Measurements from ENCODE around the gene FCN2. TPM values are rescaled to one million over a fixed set of nuclear protein-coding genes. Genes with fewer than 3 reads are reported as not detected.

Gene FCN2
- total RNA-seq, 1 donor from 2014 or later: not detected

GRCh38 chr9:134909511-134910481 is 29.2 kb downstream of the FCN2 start:
- Histone ChIP-seq H3K4me3 (no peak overlapping the region), H4K20me1 (ENCODE audit: low read depth) (no peaks in the 10 kb centered on the region), H3K4me2 (no peak overlapping the region), H2AFZ (replicated peaks) (no peak overlapping the region), H3K27me3 (no peaks in the 10 kb centered on the region), H3K9me3 (ENCODE audit: low read depth) (no peaks in the 10 kb centered on the region), H3K36me3 (no peaks in the 10 kb centered on the region), H3K79me2 (ENCODE audit: low read depth) (no peaks in the 10 kb centered on the region), H3K27ac (no peak overlapping the region), H3K4me1 (no peaks in the 10 kb centered on the region), H3K9ac (no peak overlapping the region), H3F3A (ENCODE audit: low read depth) (no peaks in the 10 kb centered on the region)
- Mint-ChIP-seq H3K27me3 (ENCODE audit: insufficient read depth, low read depth) (peaks cover 11% of the 10 kb centered on the region), H3K4me3 (no peak overlapping the region), H3K4me1 (peaks cover 3% of the 10 kb centered on the region), H3K9me3 (no peaks in the 10 kb centered on the region), H3K36me3 (no peaks in the 10 kb centered on the region), H3K27ac (no peak overlapping the region)
- DNase-seq (ENCODE audit: low spot score): no peak
- no peak for TF ChIP-seq EZH2 (IDR thresholded peaks at IDR 0.05)

- Histone ChIP-seq H3K9me3 (ENCODE audit: low read depth) (no peaks in the 10 kb centered on the region), H3K9ac (no peak overlapping the region), H2AFZ (replicated peaks) (no peak overlapping the region), H4K20me1 (ENCODE audit: low read depth) (no peaks in the 10 kb centered on the region), H3K27ac (no peak overlapping the region), H3K36me3 (no peaks in the 10 kb centered on the region), H3K27me3 (no peaks in the 10 kb centered on the region), H3K4me3 (no peak overlapping the region), H3K4me1 (no peaks in the 10 kb centered on the region), H3K4me2 (no peak overlapping the region), H3F3A (ENCODE audit: low read depth) (no peaks in the 10 kb centered on the region), H3K79me2 (ENCODE audit: low read depth) (no peaks in the 10 kb centered on the region)
- no peak for DNase-seq (ENCODE audit: low spot score)
- Mint-ChIP-seq H3K27ac (peak overlapping the region; percentile 72), H3K36me3 (no peaks in the 10 kb centered on the region), H3K4me3 (no peak overlapping the region), H3K9me3 (no peaks in the 10 kb centered on the region), H3K27me3 (ENCODE audit: insufficient read depth, low read depth) (peaks cover 13% of the 10 kb centered on the region), H3K4me1 (peaks cover 3% of the 10 kb centered on the region)
- no peak for TF ChIP-seq EZH2phosphoT487 (IDR thresholded peaks at IDR 0.05)
- no peak for TF ChIP-seq CTCF (IDR thresholded peaks at IDR 0.05)
- TF ChIP-seq EZH2 (IDR thresholded peaks at IDR 0.05): no peak
These were observed 31.7 kb downstream of the FCN2 start for GRCh38 chr9:134912126-134912840.

- H3K4me3 ChIP-seq: no peak overlapping the region
- no peaks in the 10 kb centered on the region for H3K36me3 ChIP-seq
- H3K4me1 Mint-ChIP-seq: peaks cover 3% of the 10 kb centered on the region
- H3K27ac ChIP-seq: no peak overlapping the region
- no peak overlapping the region for H3K4me3 Mint-ChIP-seq
- DNase-seq (ENCODE audit: low spot score): no peak
- H3K36me3 Mint-ChIP-seq: no peaks in the 10 kb centered on the region
- H3K4me1 ChIP-seq: no peaks in the 10 kb centered on the region
- H3F3A ChIP-seq (ENCODE audit: low read depth): no peaks in the 10 kb centered on the region
- H4K20me1 ChIP-seq (ENCODE audit: low read depth): no peaks in the 10 kb centered on the region
- H2AFZ ChIP-seq (replicated peaks): no peak overlapping the region
- H3K9ac ChIP-seq: no peak overlapping the region
- no peaks in the 10 kb centered on the region for H3K27me3 ChIP-seq
- peaks cover under 1% of the 10 kb centered on the region for H3K9me3 Mint-ChIP-seq
- H3K27me3 Mint-ChIP-seq (ENCODE audit: insufficient read depth, low read depth): peaks cover 13% of the 10 kb centered on the region
- no peak overlapping the region for H3K4me2 ChIP-seq
- H3K79me2 ChIP-seq (ENCODE audit: low read depth): no peaks in the 10 kb centered on the region
- H3K9me3 ChIP-seq (ENCODE audit: low read depth): no peaks in the 10 kb centered on the region
- no peak overlapping the region for H3K27ac Mint-ChIP-seq
- TF ChIP-seq CTCF (IDR thresholded peaks at IDR 0.05) (no peak), EZH2 (IDR thresholded peaks at IDR 0.05) (no peak), EZH2phosphoT487 (IDR thresholded peaks at IDR 0.05) (no peak)
These were observed 32.6 kb downstream of the FCN2 start for GRCh38 chr9:134913041-134913712.

Data from neural progenitor cell (in vitro differentiated cells).